Hepatocyte (in vitro differentiated cells): Measurements from ENCODE around the gene RAB3GAP1. TPM values are rescaled to one million over a fixed set of nuclear protein-coding genes. Genes with fewer than 3 reads are reported as not detected.

Experiments
- DNase-seq: peaks from one replicate; pipeline ENCODE4 v3.0.0-alpha.2; 2016; ENCODE audit warnings: low spot score
- H2AFZ ChIP-seq: fragments of 200-600 bp; sonication (generic); 2 replicates; pipeline ENCODE4 v1.6.0; 2016; ENCODE audit warnings: antibody characterized with exemption, mild to moderate bottlenecking
- H3K27ac ChIP-seq: fragments of 200-600 bp; sonication (generic); 2 replicates; pipeline ENCODE4 v1.5.1; 2016; ENCODE audit warnings: mild to moderate bottlenecking
- H3K27me3 ChIP-seq: fragments of 200-600 bp; sonication (generic); 2 replicates; pipeline ENCODE4 v1.6.1; 2016
- H3K36me3 ChIP-seq: fragments of 200-600 bp; sonication (generic); replicated peaks from 2 replicates; pipeline ENCODE4 v1.5.1; 2016; ENCODE audit warnings: low read depth; ENCODE audit not compliant: insufficient read depth
- H3K4me1 ChIP-seq: fragments of 200-600 bp; sonication (generic); 2 replicates; pipeline ENCODE4 v1.5.1; 2016; ENCODE audit warnings: mild to moderate bottlenecking, moderate library complexity; ENCODE audit not compliant: insufficient read depth
- H3K4me2 ChIP-seq: fragments of 200-600 bp; sonication (generic); 2 replicates; pipeline ENCODE4 v1.6.0; 2016
- H3K4me3 ChIP-seq: fragments of 200-600 bp; sonication (generic); 2 replicates; pipeline ENCODE4 v1.5.1; 2016; ENCODE audit warnings: mild to moderate bottlenecking
- H3K79me2 ChIP-seq: fragments of 200-600 bp; sonication (generic); 2 replicates; pipeline ENCODE4 v1.6.0; 2017; ENCODE audit warnings: mild to moderate bottlenecking
- H3K9me2 ChIP-seq: fragments of 200-600 bp; sonication (generic); replicated peaks from 2 replicates; pipeline ENCODE4 v1.6.0; 2017; ENCODE audit warnings: mild to moderate bottlenecking; ENCODE audit not compliant: insufficient read depth
- H3K9me3 ChIP-seq: fragments of 200-600 bp; sonication (generic); 2 replicates; pipeline ENCODE4 v1.5.1; 2016; ENCODE audit warnings: low read depth, mild to moderate bottlenecking
- H4K20me1 ChIP-seq: fragments of 200-600 bp; sonication (generic); 2 replicates; pipeline ENCODE4 v1.6.0; 2016; ENCODE audit warnings: mild to moderate bottlenecking; ENCODE audit not compliant: insufficient read depth, poor library complexity, severe bottlenecking
- CTCF ChIP-seq: fragments of 200-600 bp; sonication (generic); IDR thresholded peaks from 2 replicates; pipeline ENCODE4 v1.5.1; 2016; ENCODE audit warnings: antibody characterized with exemption, mild to moderate bottlenecking; ENCODE audit not compliant: poor library complexity
- EZH2 ChIP-seq: fragments of 200-600 bp; sonication (generic); IDR thresholded peaks from 2 replicates; pipeline ENCODE4 v1.6.1; 2016; ENCODE audit warnings: antibody characterized with exemption, mild to moderate bottlenecking, borderline replicate concordance
- EZH2phosphoT487 ChIP-seq: fragments of 200-600 bp; sonication (generic); IDR thresholded peaks from one replicate; pipeline ENCODE4 v1.6.1; 2018; ENCODE audit warnings: antibody characterized with exemption, mild to moderate bottlenecking, low read depth, moderate library complexity; ENCODE audit not compliant: unreplicated experiment, severe bottlenecking
- WGBS: methylation state at CpG from one replicate; pipeline ENCODE4 v1.1.6; 2016; ENCODE audit warnings: low lambda C conversion rate; ENCODE audit errors: missing lambda C conversion rate; 5-methylcytosine and 5-hydroxymethylcytosine counted together
- polyA plus RNA-seq: library from polyadenylated mRNA; unstranded; fragments of >200 nt; fragmentation: Nextera tagmentation; extraction: Ambion mirVana; gene quantifications from 2 replicates; pipeline ENCODE4 v1.2.1, GENCODE V29; 2016
- total RNA-seq: library from RNA; depleted of rRNA; stranded (reverse); fragments of >200 nt; gene quantifications from 2 replicates; pipeline ENCODE4 v1.2.3, GENCODE V29; 2014

The RAB3GAP1 gene
- total and polyA plus RNA-seq, 2 experiments from 2014 or later: 17.7 to 62.5 TPM

GRCh38 chr2:135208016-135208415, 155.9 kb downstream of the RAB3GAP1 start:
- no peaks in the 10 kb centered on the region for H3K4me1 ChIP-seq
- H3K27me3 ChIP-seq: no peaks in the 10 kb centered on the region
- no peak overlapping the region for H2AFZ ChIP-seq
- H3K79me2 ChIP-seq: no peaks in the 10 kb centered on the region
- no peaks in the 10 kb centered on the region for H3K9me2 ChIP-seq
- no peaks in the 10 kb centered on the region for H3K9me3 ChIP-seq
- H3K27ac ChIP-seq: no peak overlapping the region
- no peaks in the 10 kb centered on the region for H3K36me3 ChIP-seq
- WGBS: 84% methylated on average over 2 of the region's 2 CpGs
- TF ChIP-seq EZH2 (no peak), EZH2phosphoT487 (no peak), CTCF (no peak)
- no peak for DNase-seq
- no peak overlapping the region for H3K4me2 ChIP-seq
- H4K20me1 ChIP-seq: no peaks in the 10 kb centered on the region
- no peak overlapping the region for H3K4me3 ChIP-seq

GRCh38 chr2:135212757-135213156, 160.7 kb downstream of the RAB3GAP1 start:
- H3K4me2 ChIP-seq: no peak overlapping the region
- no peak for TF ChIP-seq EZH2phosphoT487
- TF ChIP-seq CTCF: no peak
- no peak for TF ChIP-seq EZH2

GRCh38 chr2:135218426-135218825, 166.3 kb downstream of the RAB3GAP1 start:
- H3K9me2 ChIP-seq: no peaks in the 10 kb centered on the region
- no peaks in the 10 kb centered on the region for H3K36me3 ChIP-seq
- H3K9me3 ChIP-seq: no peaks in the 10 kb centered on the region
- TF ChIP-seq EZH2phosphoT487: no peak
- TF ChIP-seq EZH2: no peak
- TF ChIP-seq CTCF: no peak
- no peaks in the 10 kb centered on the region for H3K27me3 ChIP-seq
- H4K20me1 ChIP-seq: no peaks in the 10 kb centered on the region
- H3K79me2 ChIP-seq: no peaks in the 10 kb centered on the region
- DNase-seq: no peak
- H3K4me2 ChIP-seq: no peak overlapping the region
- no peak overlapping the region for H2AFZ ChIP-seq
- no peaks in the 10 kb centered on the region for H3K4me1 ChIP-seq
- H3K4me3 ChIP-seq: no peak overlapping the region
- H3K27ac ChIP-seq: no peak overlapping the region
- WGBS: 98% methylated on average over 2 of the region's 2 CpGs

More at GRCh38 chr2:135212757-135213156, 160.7 kb downstream of the RAB3GAP1 start:
- Histone ChIP-seq H3K79me2 (no peaks in the 10 kb centered on the region), H3K36me3 (no peaks in the 10 kb centered on the region), H3K9me3 (no peaks in the 10 kb centered on the region), H4K20me1 (no peaks in the 10 kb centered on the region), H3K27me3 (no peaks in the 10 kb centered on the region), H3K4me1 (no peaks in the 10 kb centered on the region), H2AFZ (no peak overlapping the region), H3K4me3 (no peak overlapping the region), H3K9me2 (no peaks in the 10 kb centered on the region), H3K27ac (no peak overlapping the region)
- 75% methylated on average over 2 of the region's 2 CpGs for WGBS
- no peak for DNase-seq

- 89% methylated on average over 1 of the region's 1 CpG for WGBS
- Histone ChIP-seq H3K9me2 (no peaks in the 10 kb centered on the region), H3K4me1 (no peaks in the 10 kb centered on the region), H2AFZ (no peak overlapping the region), H3K79me2 (no peaks in the 10 kb centered on the region), H3K4me2 (no peak overlapping the region), H4K20me1 (no peaks in the 10 kb centered on the region), H3K27ac (no peak overlapping the region), H3K36me3 (no peaks in the 10 kb centered on the region), H3K4me3 (no peak overlapping the region), H3K27me3 (no peaks in the 10 kb centered on the region), H3K9me3 (no peaks in the 10 kb centered on the region)
- TF ChIP-seq EZH2phosphoT487 (no peak), EZH2 (no peak), CTCF (no peak)
- DNase-seq: no peak
Observed at GRCh38 chr2:135219226-135219625, 167.1 kb downstream of the RAB3GAP1 start.
